Activated CD4-positive, alpha-beta T cell treated with anti-CD3 and anti-CD28 coated beads for 36 hours (primary cell): ENCODE data around the gene KRT16. TPM values are rescaled to one million over a fixed set of nuclear protein-coding genes. Genes with fewer than 3 reads are reported as not detected.
"Not testable (repeated sequence)": the region's sequence is repeated elsewhere in the genome, so short reads cannot be mapped to it uniquely, and the experiment has no call there.

Source experiments
- ATAC-seq: fragments of 200-7000 bp; cut with Tn5 transposase; one replicate; pipeline ENCODE4 v1.10.0; 2021; ENCODE audit warnings: mild to moderate bottlenecking, moderate library complexity
- CTCF ChIA-PET: fragments of 350-600 bp; sonication (Branson Sonifier 250); formaldehyde crosslinking; loops from one replicate; lab custom pipeline; 2021; ENCODE audit warnings: antibody characterized with exemption; lab: Charles Lee
- POLR2A ChIA-PET: fragments of 350-600 bp; sonication (Branson Sonifier 250); formaldehyde crosslinking; loops from one replicate; lab custom pipeline; 2021; ENCODE audit warnings: antibody characterized with exemption, inconsistent platforms; lab: Charles Lee
- DNase-seq: peaks from one replicate; pipeline ENCODE4 v3.0.0-alpha.2; 2020
- H3K27ac Mint-ChIP-seq: one replicate; pipeline ENCODE4 v1.8.0; 2021; ENCODE audit warnings: mixed read lengths
- H3K27me3 Mint-ChIP-seq: one replicate; pipeline ENCODE4 v1.8.0; 2021; ENCODE audit warnings: mixed read lengths
- H3K36me3 Mint-ChIP-seq: one replicate; pipeline ENCODE4 v1.8.0; 2021; ENCODE audit warnings: low read depth, mixed read lengths
- H3K4me1 Mint-ChIP-seq: one replicate; pipeline ENCODE4 v1.8.0; 2021; ENCODE audit warnings: mixed read lengths
- H3K4me3 Mint-ChIP-seq: one replicate; pipeline ENCODE4 v1.8.0; 2021; ENCODE audit warnings: mild to moderate bottlenecking, moderate library complexity, mixed read lengths
- H3K9me3 Mint-ChIP-seq: one replicate; pipeline ENCODE4 v1.8.0; 2021; ENCODE audit warnings: low read depth, mixed read lengths
- intact Hi-C, 2 experiments: fragments of 100-400 bp; cut with DNase I in 1 of 2; cut with micrococcal nuclease in 1 of 2; formaldehyde crosslinking; loops; one replicate each; pipeline versions ENCODE4 v1.14.2 to v1.15.1; 2022 to 2024; cut with DNase I, micrococcal nuclease
- total RNA-seq, 2 experiments: library from RNA; stranded (reverse); gene quantifications; one replicate each; pipeline ENCODE4 v1.2.3, GENCODE V29; 2021

Gene KRT16
- total RNA-seq, 2 experiments from 2014 or later, result not detected

- POLR2A ChIA-PET, H3K9me3 Mint-ChIP-seq, H3K4me1 Mint-ChIP-seq, H3K27ac Mint-ChIP-seq, H3K4me3 Mint-ChIP-seq, ATAC-seq, intact Hi-C loops, DNase-seq, H3K36me3 Mint-ChIP-seq: not testable (repeated sequence)
- H3K27me3 Mint-ChIP-seq, result peaks cover 32% of the 10 kb centered on the region
- CTCF ChIA-PET, result interaction anchor here (0.7 kb wide), 1 partner anchor 12 kb away, joined by 3 read pairs; no protein-coding TSS in a partner anchor
Observed at GRCh38 chr17:41576740-41577139, 35.8 kb downstream of the KRT16 start.

GRCh38 chr17:41575336-41575735 lies 37.2 kb downstream of the KRT16 start:
- Mint-ChIP-seq H3K36me3 (no peaks in the 10 kb centered on the region), H3K4me1 (no peaks in the 10 kb centered on the region), H3K27me3 (peaks cover 36% of the 10 kb centered on the region), H3K4me3 (no peak overlapping the region), H3K9me3 (no peaks in the 10 kb centered on the region), H3K27ac (no peak overlapping the region)
- DNase-seq (no peak), ATAC-seq (no peak)
- ChIA-PET POLR2A (no interaction called here), CTCF (interaction anchor here (0.6 to 1.0 kb wide), 4 partner anchors 27 to 770 kb away, joined by 3 to 4 read pairs (median 3); no protein-coding TSS in a partner anchor)
- intact Hi-C loops, result no loop called here

DNA sequence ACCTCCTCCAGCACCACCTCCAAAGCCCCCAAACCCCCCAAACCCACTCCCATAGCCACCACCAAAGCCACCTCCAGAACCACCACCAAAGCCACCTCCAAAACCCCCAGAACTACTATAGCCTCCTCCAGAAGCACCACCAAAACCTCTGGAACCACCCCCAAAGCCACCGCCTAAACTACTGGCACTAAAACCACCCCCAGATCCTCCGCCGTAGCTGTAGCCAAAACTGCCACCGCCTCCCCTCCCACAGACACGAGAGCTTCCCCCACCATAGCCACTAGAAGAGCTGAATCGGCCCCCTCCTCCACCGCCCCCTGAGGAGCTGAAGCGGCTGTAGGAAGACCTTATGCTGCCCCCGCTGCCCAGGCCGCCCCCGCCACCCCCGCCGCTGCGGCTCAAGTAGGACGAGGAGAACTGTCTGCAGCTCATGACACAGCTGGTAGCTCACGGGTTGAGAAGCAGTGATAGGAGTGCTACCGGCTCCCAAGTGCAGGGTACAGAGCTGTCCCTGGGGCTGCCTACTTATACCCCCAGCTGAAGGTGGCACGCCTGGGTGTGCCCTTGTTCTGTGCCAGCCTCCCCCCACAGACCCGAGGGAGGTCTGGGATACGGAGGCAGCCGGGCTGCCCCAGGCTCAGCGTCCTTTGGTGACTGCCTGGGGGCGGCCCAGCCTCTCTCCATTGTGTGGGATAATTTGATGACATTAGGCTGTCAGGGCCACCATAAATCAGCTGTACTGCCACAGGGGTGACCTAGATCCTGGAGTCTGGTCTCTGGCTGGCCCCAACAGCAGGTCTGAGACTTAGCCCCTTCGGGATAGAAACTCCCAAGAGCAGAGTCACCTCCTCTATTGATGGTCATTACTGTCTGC lies 40.8 kb downstream of the KRT16 start, which contains the start of gene KRT9:
TSS of gene KRT9 (minus strand) at position 499 of the 874 bp plus-strand sequence. CDS start at position 432, 67 bp downstream.
- no peak within 1 kb of the TSS for H3K27ac Mint-ChIP-seq
- ATAC-seq (no peak), DNase-seq (no peak)
- peaks cover 27% of the 10 kb centered on the region for H3K27me3 Mint-ChIP-seq
- POLR2A ChIA-PET, result interaction anchor here (0.6 kb wide), 1 partner anchor 9 kb away, joined by 3 read pairs; no protein-coding TSS in a partner anchor
- CTCF ChIA-PET, result interaction anchor here (0.5 to 1.0 kb wide), 4 partner anchors 19 to 154 kb away, joined by 3 to 5 read pairs (median 3); no protein-coding TSS in a partner anchor
- H3K4me1 Mint-ChIP-seq, result peaks cover 8% of the 10 kb centered on the region
- intact Hi-C loops, result no loop called here
- H3K36me3 Mint-ChIP-seq, result no peaks in the 10 kb centered on the region
- no peak within 1 kb of the TSS for H3K4me3 Mint-ChIP-seq
- H3K9me3 Mint-ChIP-seq, result no peaks in the 10 kb centered on the region

- no peak for ATAC-seq
- ChIA-PET POLR2A (no interaction called here), CTCF (interaction anchor here (0.8 kb wide), 1 partner anchor 95 kb away, joined by 3 read pairs; no protein-coding TSS in a partner anchor)
- Mint-ChIP-seq H3K4me1 (peaks cover 8% of the 10 kb centered on the region), H3K36me3 (no peaks in the 10 kb centered on the region), H3K9me3 (no peaks in the 10 kb centered on the region), H3K4me3 (no peak overlapping the region), H3K27ac (no peak overlapping the region), H3K27me3 (peaks cover 18% of the 10 kb centered on the region)
- DNase-seq, result no peak
- intact Hi-C loops, result no loop called here
Observed at GRCh38 chr17:41567317-41567716, 45.2 kb downstream of the KRT16 start.

GRCh38 chr17:41565338-41565737 lies 47.2 kb downstream of the KRT16 start:
- Mint-ChIP-seq H3K9me3 (no peaks in the 10 kb centered on the region), H3K4me1 (peaks cover 8% of the 10 kb centered on the region), H3K27ac (no peak overlapping the region), H3K36me3 (no peaks in the 10 kb centered on the region), H3K27me3 (peaks cover 19% of the 10 kb centered on the region), H3K4me3 (no peak overlapping the region)
- no peak for ATAC-seq
- CTCF ChIA-PET, result interaction anchor here (0.9 to 2.0 kb wide), 4 partner anchors 9 to 655 kb away, joined by 3 to 10 read pairs (median 4); no protein-coding TSS in a partner anchor
- no peak for DNase-seq
- POLR2A ChIA-PET, result no interaction called here
- intact Hi-C loops, result no loop called here

DNA sequence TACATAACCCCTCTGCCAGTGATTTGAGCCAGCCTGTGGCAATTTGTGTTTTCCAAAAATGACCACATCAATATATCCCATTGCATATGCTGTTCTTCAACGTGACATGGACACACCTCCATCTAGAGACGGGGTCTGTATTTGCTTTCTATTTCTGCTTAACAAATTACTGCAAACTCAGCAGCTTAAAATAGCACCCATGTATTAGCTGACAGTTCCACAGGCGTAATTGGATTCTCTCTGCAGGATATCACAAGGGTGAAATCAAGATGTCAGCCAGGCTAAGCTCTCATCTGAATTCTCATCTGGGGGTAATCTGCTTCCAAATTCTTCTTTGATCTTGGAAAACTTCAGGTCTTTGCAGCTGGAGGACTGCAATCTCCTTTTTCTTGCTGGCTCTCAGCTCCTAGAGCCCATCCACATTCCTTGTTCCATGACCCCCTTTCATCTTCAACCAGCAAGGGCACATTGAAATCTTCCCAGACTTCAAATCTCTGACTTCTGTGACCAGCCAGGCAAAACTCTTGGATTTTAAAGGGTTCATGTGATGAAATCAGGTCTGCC lies 48.9 kb downstream of the KRT16 start:
- DNase-seq, result no peak
- no peak for ATAC-seq
- intact Hi-C loops, result no loop called here
- no peak overlapping the region for H3K4me3 Mint-ChIP-seq
- H3K9me3 Mint-ChIP-seq, result no peaks in the 10 kb centered on the region
- peaks cover 8% of the 10 kb centered on the region for H3K4me1 Mint-ChIP-seq
- no peaks in the 10 kb centered on the region for H3K36me3 Mint-ChIP-seq
- ChIA-PET POLR2A (no interaction called here), CTCF (interaction anchor here (0.7 kb wide), 1 partner anchor 15 kb away, joined by 3 read pairs; no protein-coding TSS in a partner anchor)
- peaks cover 18% of the 10 kb centered on the region for H3K27me3 Mint-ChIP-seq
- no peak overlapping the region for H3K27ac Mint-ChIP-seq

DNA sequence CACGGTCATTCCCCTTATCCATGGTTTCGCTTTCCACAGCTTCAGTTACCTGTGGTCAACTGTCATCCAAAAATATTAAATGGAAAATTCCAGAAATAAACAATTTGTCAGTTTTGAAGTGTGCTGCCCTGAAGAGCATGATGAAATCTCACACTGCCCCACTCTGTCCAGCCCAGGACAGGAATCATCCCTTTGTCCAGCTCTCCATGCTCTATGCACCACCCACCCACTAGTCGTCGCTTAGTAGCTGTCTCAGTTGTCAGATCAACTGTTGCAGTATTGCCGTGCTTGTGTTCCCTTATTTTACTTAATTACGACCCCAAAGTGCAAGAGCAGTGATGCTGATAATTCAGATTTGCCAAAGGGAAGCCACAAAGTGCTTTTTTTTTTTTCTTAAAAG lies 51.0 kb downstream of the KRT16 start:
- Mint-ChIP-seq H3K4me3 (no peak overlapping the region), H3K27me3 (peaks cover 26% of the 10 kb centered on the region), H3K9me3 (no peaks in the 10 kb centered on the region), H3K27ac (no peak overlapping the region), H3K4me1 (no peaks in the 10 kb centered on the region), H3K36me3 (no peaks in the 10 kb centered on the region)
- intact Hi-C loops, result no loop called here
- POLR2A ChIA-PET, result no interaction called here
- DNase-seq (no peak), ATAC-seq (no peak)
- CTCF ChIA-PET, result no interaction called here

Other genes starting within 250 kb of the KRT16 start
- gene KRT33B, start 243.0 kb downstream of the KRT16 start, total RNA-seq, result not detected
- gene KRT34, start 230.5 kb downstream of the KRT16 start, total RNA-seq, result not detected
- gene KRT31, start 215.2 kb downstream of the KRT16 start, total RNA-seq, result not detected
- gene KRT37, start 188.2 kb downstream of the KRT16 start, total RNA-seq, result not detected
- not detected for gene KRT38, start 171.8 kb downstream of the KRT16 start, total RNA-seq
- not detected for gene KRT32, start 145.4 kb downstream of the KRT16 start, total RNA-seq
- not detected for gene KRT35, start 131.6 kb downstream of the KRT16 start, total RNA-seq
- not detected for gene KRT36, start 122.9 kb downstream of the KRT16 start, total RNA-seq
- not detected for gene KRT13, start 107.2 kb downstream of the KRT16 start, total RNA-seq
- gene KRT15, start 93.9 kb downstream of the KRT16 start, total RNA-seq, result not detected
- not detected for gene KRT19, start 84.5 kb downstream of the KRT16 start, total RNA-seq
- gene KRT9, start 40.7 kb downstream of the KRT16 start, total RNA-seq, result not detected
- gene KRT14, start 25.9 kb downstream of the KRT16 start, total RNA-seq, result not detected
- gene KRT17, start 11.8 kb upstream of the KRT16 start, total RNA-seq, result not detected
- 100 to 1,000 TPM; 869 to 977 TPM for gene EIF1, start 76.1 kb upstream of the KRT16 start, total RNA-seq
- gene GAST, start 99.6 kb upstream of the KRT16 start, total RNA-seq, result not detected
- not detected for gene HAP1, start 121.9 kb upstream of the KRT16 start, total RNA-seq
- under 1 TPM; 0.34 to 0.54 TPM for gene JUP, start 173.9 kb upstream of the KRT16 start, total RNA-seq
- 1 to 10 TPM; 1.5 to 2.0 TPM for gene P3H4, start 199.2 kb upstream of the KRT16 start, total RNA-seq
- gene FKBP10, start 200.2 kb upstream of the KRT16 start, total RNA-seq, result under 1 TPM; 0.39 to 0.42 TPM
- gene NT5C3B, start 223.5 kb upstream of the KRT16 start, total RNA-seq, result 10 to 100 TPM; 37.5 to 46.9 TPM
- under 1 TPM; 0.19 to 0.21 TPM for gene KLHL10, start 225.1 kb upstream of the KRT16 start, total RNA-seq